NT2/D1 (cell line): Measurements from ENCODE around the gene FOSL1.

Experiments
- YY1 ChIP-seq: IDR thresholded peaks from 2 replicates; pipeline ENCODE4 v1.6.1; 2011; ENCODE audit not compliant: insufficient read length, insufficient read depth
- ZNF274 ChIP-seq: IDR thresholded peaks from 2 replicates; pipeline ENCODE4 v1.6.1; 2011; ENCODE audit warnings: mild to moderate bottlenecking, low read depth, low read length

DNA sequence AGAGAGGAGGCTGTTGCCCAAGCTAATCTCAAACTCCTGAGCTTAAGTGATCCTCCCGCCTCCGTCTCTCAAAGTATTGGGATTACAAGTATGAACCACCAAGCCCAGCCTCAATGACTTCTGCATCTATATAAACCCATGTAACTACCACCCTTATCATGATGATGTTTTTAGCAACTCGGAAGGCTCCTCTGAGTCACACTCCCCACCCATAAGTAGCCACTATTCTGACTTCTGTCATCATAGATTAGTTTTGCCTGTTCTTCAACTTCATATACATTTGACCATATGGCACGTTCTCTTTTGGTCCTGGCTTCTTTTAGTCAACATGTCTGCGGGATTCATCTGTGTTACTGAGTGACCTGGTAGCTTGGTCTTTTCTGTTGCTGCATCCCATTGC is 6.4 kb upstream of the FOSL1 start:
- TF ChIP-seq YY1 (no peak), ZNF274 (no peak)
